Epidermal melanocyte (primary cell): ENCODE measurements around the gene GRID1.
"Not testable (repeated sequence)": the region's sequence is repeated elsewhere in the genome, so short reads cannot be mapped to it uniquely, and the experiment has no call there.

ENCODE experiments used
- DNase-seq: peaks from one replicate; pipeline ENCODE4 v3.0.0; 2011; ENCODE audit warnings: low spot score; ENCODE audit not compliant: insufficient read length

Gene GRID1

DNA sequence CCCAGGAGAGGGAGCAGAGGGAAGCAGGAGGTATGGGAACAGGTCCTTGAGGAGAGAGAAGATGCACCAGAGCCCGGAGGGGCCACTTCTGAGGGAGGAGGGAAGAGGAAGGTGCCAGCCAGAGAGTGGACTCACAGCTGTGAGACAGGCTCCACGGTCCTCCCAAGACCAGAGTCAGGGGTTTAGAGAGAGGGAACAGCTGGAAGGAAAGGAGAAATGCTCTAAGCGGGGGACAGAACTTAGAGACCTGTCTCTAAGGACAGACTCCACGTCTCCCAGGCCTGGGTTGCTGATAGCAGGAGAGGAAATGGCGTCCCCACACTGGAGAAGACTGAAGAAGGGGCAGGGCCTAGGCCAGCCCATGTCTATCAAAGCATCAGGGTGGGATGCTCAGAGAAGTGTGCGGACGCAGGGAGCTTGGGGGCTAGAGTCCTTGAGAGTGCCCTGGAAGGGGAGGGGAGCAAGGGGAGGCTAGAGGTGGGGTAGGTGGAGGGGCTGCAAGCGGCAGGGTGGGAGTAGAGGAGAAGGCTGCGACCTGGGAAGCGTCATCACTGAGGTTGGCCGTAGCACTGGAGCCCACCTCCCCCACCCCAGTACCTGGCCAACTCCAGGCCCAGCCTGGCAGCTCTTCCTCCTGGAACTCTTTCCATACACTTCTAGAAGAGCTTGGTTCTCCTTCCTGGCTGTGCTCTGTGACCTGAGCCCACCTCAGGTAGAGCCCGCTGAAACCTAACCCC lies 25.6 kb upstream of the GRID1 start:
- DNase-seq = no peak

DNA sequence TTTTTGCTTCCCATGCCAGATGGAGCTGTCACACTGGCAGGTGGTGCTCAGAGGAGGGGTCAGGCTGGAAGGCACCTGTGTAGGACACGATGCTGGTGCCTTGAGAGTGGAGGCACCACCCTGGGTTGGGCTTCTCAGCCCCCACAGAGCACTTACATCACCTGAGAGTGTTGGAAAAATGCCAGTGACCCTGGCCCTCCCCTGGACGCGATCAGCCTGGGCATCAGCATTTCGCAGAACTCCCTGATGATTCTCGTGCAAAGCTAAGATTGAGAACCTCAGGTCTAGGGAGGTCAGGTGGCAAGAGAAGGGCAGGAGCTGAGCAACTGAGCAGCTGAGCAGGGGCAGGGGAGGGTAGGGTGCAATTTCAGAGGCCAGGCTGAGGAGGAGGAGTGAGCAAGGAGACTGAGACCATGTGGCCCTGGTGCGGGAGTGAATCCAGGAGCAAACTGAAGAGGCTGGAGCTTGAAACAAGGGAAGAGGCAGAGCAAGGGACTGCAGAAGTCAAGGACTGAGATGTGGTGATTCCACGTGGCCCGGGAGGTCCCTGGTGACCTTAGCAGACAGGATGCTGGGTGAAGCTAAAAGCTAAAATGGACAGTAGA lies 24.7 kb upstream of the GRID1 start:
- no peak for DNase-seq

DNA sequence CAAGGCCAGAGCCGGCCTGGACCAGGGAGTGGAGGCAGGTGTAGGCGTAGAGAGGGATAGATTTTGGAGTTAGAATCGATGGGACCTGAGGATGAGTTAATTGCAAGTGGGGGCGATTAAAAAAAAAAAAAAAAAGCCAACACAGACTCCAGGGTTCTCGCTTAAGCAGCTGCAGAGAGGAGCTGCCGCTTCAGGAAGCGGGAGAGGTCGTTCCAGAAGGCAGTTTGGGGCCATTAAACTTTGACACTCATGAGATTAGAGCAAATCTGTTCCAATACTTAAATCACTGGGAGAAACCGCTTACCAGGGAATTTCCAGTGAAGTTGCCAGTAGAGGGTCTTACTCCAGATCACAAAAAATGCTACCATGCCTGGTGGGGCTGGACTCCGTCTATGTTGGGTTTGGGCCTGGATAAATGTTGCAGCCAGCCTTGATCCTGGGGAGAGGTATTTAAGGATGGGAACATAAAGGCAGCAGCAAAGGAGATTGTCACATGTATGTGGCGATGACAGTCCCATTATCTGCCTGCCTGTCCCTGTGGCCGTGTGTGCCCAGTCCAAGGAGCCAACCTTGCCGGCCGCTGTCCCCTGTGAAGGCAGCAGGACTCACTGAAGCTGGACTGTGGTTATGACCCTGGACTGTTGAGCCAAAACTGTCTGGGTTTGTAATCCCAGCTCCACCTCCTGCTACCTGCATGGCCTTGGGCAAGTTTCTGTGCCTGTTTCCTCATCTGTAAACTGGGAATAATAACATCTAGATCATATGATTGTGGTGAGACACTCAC lies 23.9 kb upstream of the GRID1 start:
- DNase-seq = no peak

DNA sequence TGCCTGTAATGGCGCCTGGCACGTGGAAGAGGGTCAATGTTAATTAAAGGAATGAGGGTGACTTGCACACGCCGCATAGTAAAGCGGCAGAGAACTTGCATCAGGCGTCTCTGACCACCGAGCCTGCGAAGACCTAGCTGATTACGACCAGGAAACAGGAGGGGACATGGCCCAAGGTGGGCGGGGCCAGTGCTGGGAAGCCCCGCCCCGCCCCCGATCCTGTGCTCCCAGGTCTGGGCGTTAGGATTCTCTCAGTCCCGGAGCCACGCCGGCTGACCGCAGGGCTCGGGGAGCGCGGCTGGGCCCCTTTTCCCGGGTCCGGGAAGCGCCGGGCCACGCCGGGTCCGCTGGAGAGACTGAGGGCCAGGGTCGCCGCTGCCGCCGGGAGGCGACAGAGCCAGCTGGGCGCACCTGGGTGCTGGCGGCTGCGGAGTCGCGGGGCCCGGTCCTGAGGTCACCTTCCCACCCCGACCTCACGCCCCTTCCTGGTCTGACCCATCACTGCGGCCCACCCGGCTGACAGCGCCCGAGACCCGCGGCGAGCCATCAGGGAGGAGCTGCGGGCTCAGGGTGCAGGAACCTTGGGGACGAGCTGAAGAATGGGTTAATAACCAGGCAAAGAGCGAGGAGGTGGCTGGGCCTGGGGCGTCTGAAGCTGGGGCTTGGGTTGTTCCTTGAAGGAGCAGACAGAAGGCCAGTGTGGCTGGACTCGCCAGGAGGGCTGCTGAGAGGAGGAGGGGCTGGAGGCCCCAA lies 23.0 kb upstream of the GRID1 start:
- no peak for DNase-seq

DNA sequence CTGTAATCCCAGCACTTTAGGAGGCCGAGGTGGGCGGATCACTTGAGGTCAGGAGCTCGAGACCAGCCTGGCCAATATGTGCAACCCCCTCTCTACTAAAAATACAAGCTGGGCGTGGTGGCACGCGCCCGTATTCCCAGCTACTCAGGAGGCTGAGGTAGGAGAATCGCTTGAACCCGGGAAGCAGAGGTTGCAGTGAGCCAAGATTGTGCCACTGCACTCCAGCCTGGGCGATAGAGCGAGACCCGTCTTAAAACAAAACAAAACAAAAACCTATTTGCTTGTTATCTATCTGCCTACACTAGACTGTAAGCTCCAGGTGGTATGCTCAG lies 22.5 kb upstream of the GRID1 start:
- not testable (repeated sequence) for DNase-seq

DNA sequence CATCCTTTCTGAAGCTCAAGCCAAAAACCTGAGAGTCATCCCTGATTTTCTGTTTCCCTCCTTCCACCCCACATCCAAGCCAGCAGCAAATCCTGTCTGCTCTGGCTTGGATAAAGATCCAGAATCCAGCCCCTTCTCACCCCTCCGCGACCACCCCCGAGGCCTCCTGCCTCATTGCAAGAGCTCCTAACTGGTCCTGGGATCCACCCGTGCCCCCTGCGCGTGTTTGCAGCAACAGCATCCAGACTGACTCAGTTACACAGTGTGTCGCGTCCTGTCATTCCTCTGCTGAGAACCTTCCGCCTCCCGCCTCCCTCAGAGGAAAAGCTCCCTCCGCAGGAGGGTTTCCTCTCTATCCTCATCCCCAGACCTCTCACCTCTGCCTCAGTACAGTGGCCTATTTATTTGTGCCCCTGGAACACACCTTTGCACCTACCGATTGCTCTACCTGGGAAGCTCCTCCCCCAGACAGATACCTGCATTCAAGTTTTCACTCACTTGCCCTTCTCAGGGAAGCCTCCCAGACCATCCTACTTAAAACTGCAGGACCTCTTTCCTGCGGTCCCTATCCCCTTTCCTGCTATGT lies 21.6 kb upstream of the GRID1 start:
- DNase-seq = no peak

DNA sequence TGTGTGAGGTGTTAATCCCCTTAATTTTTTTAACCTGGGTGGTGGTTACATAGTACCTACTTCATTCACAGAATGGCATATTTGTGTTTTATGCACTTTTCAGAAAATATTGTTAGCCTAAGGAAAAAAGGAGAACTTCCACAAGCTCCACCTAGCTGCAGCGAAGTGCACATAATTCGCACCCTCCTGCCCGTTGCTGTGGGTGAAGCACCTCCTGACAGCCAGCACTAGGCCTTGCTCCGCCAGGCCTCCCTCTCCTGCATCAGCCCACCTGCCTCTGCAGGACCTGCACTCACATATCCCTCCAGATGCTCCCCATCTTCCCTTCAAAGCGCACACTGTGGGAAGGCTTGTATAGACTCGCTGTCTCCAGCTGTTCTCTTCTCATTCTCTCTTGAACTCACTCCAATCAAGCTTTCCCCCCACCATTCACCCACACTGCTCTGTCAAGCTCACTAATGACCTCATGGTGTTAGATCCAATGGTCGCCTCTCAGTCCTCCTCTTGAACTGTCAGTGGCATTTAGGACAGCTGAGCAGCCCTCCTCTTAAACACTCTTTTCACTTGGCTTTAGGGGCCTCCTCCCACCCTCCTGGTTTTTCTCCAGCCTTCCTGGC lies 20.7 kb upstream of the GRID1 start:
- no peak for DNase-seq

DNA sequence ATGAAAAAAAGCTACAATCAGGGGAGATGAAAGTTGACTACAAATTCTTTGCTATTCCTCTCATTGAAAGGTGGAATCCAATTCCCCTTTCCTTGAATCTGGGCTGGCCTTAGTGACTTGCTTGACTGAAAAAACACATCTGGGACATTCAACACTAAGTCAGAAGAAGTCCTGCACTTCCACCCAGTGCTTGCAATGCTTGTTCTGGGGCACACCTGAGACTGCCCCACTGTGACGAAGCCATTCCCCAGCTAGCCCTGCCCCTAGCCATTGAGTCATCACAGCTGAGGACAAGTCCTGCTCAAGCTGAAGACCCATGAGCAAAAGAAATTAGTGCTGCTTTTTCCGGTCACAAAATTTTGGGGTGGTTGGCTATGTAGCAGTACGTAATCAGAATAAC lies 19.2 kb upstream of the GRID1 start:
- no peak for DNase-seq

DNA sequence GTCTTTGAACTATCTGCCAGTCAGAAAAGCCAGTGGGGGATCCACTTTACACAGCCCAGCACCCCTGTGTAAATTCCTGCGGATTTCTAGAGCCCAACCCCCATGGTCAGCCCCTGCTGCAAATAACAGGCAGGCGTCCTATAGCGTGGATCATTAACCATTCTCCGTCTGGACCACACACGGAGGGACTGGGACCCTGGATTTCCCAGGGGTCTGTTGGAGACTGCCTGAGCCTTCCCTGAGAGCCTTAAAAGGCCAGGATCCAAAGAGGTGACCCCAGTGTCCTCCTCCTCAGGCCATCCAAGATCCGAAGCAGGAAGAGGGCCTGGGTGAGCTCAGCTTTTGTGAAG lies 11.2 kb upstream of the GRID1 start:
- DNase-seq = no peak

DNA sequence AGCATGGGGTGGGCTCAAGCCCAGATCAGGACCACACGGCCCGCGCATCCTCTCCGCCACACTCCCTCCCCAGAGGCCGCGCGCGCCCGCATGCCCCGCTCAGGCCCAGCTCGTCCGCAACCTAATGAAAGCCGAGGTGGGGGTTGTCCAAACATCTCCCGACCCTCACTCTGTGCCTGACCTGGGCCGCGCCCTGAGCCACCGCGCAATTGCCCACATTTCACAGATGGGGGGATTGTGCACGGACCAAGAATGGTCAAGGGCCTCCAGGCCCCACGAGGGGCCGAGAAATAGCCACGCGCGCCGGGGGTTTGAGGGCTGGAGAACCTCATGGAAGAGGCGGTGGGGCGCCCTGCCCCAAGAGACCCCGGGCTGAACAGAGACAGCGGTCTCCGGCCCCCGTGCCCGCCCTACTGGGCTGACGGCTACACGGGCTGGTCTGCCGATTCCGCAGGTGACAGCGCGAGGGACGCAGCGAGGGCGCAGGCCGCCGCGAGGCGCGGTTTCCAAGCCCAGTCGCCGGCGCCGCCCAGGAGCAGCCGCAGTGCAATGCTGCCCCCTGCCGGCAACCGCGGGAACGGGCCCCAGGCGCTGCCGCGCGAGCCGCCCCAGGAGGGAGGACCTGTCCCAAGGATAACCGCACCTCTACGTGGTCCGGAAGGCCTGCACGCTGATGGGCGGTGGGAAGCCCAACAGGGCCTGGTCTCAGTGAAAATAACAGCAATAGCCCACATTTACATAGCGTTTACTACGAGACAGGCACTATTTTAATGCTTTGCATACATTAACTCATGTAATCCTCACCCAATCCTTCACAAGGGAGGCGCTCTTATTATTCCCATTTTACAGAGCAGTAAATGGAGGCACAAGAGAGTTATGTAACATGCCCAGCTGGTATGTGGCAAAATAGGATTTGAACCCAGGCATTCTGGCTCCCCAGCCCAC lies 10.5 kb upstream of the GRID1 start:
- peak; percentile 59 for DNase-seq

DNA sequence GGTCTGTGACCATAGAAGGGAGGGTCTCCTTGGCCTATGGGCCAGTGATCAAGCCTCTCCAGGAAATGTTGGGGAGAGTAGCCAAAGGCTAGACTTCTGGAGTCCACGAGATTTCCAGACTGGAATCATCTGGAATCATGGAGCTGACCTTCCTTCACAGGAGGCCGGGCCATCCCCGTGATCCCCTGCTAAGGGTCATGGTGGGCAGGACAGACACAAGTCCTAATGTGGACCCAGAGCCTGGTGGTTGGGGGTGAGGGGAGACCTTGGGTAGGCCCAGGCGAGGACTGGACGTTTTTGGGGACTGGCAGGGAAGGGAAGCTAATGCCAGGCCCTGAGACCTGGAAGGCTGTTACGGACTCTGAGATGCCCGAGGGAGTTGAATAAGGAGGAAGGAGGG lies 9.8 kb upstream of the GRID1 start:
- DNase-seq = no peak

DNA sequence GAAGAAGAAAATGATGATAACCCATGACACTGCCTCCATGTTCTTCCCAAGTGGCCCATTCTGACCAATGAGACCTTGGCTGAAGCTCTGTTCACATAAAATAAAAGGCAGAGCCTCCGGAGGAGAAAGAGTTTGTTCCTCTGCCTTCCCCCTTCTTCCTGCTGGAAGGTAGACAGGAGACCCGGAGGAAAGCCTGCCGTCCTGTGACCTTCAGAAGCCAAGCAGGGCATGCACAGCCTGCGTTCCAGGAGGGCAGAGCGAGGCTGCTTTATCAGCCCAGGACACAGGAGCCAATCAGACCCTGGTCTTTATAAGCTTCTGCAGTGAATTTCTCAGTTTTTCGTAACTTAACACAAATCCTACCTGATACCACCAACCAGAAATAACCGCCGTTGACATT lies 8.6 kb upstream of the GRID1 start:
- DNase-seq = no peak

DNA sequence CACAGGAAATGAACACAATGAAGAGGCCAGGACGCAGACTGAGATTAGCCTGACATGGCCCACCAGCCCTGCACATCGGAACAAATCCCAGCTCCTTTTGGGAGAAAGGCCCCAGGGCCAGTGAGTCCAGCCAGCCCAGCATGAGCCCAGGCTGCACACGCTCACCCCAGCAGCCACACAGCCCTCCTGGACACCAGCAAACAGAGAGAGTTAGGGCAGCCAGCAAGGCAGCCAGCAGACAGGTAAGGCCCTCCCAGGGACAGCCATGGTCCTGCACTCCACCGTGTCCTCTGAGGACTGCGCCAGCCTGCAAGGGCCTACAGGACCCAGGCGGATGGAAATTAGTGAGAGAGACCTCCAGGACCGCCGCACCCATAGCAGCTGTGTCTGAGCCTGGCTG lies 8.1 kb upstream of the GRID1 start:
- DNase-seq = no peak

DNA sequence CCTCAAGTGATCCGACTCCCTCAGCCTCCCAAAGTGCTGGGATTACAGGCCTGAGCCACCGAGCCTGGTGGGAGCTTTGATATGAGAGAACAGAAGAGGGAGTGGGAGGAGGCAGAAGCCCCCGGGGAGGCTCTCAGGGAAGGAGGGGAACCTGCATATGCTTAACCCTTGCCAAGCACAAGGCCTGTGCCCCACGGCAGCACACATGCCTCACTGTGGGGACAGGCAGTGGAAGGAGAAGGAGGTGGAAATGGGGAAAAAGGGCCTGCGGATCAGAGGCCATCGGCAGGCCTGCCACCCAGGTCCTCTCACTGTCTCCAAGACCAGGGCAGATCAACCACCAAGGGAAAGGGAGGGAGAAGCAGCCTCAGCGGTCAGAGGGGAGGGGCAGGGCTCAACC lies 7.2 kb upstream of the GRID1 start:
- no peak for DNase-seq

DNA sequence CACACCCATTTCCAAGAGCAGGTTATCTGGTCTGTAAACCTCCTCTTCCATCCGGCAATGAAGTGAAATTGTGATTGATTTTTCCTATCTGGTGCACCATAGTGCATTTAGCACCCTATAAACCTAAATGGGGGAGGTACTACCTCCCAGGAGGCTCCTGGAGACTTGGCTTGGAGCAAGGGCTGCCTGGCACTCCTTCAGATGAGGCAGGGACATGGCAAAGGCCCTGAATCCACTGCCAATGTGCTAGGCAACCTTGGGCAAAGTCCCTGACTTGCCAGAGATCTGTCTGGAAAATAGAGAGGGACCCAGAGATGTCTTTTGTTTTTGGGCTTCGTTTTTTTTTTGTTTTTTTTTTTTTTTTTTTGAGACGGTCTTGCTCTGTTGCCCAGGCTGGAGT lies 6.7 kb upstream of the GRID1 start:
- no peak for DNase-seq

DNA sequence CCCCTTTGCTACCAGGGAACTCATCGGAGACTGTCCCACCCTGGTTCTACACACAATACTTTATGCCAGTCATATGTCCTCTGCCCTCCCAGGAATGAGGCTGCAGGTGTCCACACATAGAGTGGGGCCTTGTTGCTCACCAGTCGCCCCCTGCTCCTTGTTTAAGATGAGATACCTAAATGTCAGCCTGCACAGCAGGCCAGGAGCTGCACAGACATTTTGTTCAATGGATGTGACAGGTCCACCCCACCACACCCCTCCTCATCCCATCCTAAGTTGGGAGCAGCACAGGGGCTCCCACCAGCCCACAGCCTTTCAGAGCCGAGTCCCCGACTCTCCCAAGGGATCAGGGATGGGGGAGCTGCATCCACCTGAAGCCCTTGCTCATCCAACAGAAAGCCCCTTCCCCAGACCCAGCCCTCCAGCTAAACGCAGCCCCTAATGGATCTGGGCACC lies 6.2 kb upstream of the GRID1 start:
- DNase-seq = no peak

DNA sequence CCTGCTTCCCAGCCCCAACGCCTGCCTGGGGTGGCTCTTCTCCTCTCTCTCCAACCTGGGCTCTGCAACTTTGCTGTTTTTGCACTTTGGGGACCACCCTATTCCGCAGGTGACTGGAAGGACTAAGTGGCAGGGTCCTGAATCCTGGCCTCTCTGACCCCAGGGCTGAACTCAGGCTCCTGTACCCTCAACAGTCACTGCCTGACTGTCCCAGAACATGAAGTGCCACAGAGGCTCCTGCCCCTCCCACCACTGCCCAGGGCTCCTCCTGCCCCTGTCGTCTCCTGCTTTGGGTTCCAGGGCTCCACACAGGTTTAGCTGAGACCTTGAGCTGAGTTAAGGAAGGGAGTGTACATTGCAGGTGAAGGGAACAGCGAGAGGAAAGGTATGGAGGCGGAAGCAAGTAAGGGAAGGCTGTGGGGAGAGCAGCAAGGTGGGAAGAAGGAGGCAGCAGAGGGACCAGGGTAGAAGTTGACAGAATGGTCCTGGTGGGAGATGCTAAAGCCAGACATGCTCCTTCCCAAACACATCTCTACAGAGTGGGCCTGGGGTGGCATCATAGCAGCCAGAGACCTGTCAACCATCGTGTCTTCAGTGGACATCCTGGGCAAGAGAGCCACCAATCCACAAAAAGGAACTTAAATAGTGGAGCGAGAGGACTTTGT lies 5.7 kb upstream of the GRID1 start:
- no peak for DNase-seq

DNA sequence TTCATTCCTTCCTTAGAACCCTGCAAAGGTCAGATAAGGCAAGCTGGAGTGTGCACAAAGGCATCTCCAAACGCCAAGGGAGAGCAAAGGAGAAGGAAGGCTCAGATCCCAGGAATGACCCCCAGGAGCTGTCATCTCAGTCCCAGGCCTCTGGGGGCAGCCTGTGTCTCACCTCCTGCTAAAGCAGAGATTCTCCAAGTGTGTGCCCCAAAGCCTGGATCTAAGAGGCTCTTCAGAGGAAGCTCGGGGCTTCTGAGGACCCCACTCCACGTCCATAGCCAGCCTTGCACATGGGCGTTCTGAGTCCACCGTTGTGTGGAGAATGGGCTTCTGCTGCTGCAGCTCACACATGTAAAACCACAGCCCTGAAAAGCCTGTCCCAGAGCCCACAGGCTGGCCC lies 5.1 kb upstream of the GRID1 start:
- no peak for DNase-seq

DNA sequence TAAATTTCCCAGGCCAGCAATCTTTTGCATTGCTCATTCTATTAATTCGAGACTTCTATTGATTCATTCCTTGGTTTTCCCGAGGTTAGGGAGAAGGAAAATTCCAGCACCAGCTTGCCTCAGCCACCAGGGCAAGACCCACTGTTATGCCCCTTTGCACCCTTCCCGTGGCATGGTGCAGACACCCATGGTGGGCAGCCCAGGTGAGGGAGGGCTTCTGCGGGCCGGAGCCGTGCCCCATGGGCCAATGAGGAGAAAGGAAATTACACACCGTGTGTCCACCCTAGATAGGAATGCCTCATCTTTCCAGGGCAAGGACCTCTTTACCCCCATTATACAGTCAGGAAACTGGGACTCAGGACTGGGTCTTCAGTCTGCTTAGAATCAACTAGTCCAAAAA lies 4.5 kb upstream of the GRID1 start:
- DNase-seq = no peak
